ENCODE results near the gene ARMC10. TPM values are rescaled to one million over a fixed set of nuclear protein-coding genes. Genes with fewer than 3 reads are reported as not detected.
"Not testable (repeated sequence)": the region's sequence is repeated elsewhere in the genome, so short reads cannot be mapped to it uniquely, and the experiment has no call there.

ARMC10 gene
- total RNA-seq (2014; rRNA removed; shearing (Covaris generic)) = 49.2 and 52.6 TPM in 2 replicates

- peak; percentile 89 for DNase-seq (ENCODE audit: low read depth)
Measured at GRCh38 chr7:103074519-103075336, at the start of gene ARMC10, which contains the start of gene FBXL13. TSS of gene ARMC10 (plus strand) at chr7:103075140. CDS start at chr7:103075273, 133 bp downstream. TSS of gene FBXL13 (minus strand) at chr7:103074796.

GRCh38 chr7:103025341-103025740 is 49.6 kb upstream of the ARMC10 start:
- no peak for DNase-seq (ENCODE audit: low read depth)

- DNase-seq (ENCODE audit: low read depth) = no peak
Measured at GRCh38 chr7:103031024-103031423, 43.9 kb upstream of the ARMC10 start.

- no peak for DNase-seq (ENCODE audit: low read depth)
Measured at GRCh38 chr7:103031781-103032180, 43.2 kb upstream of the ARMC10 start.

DNA sequence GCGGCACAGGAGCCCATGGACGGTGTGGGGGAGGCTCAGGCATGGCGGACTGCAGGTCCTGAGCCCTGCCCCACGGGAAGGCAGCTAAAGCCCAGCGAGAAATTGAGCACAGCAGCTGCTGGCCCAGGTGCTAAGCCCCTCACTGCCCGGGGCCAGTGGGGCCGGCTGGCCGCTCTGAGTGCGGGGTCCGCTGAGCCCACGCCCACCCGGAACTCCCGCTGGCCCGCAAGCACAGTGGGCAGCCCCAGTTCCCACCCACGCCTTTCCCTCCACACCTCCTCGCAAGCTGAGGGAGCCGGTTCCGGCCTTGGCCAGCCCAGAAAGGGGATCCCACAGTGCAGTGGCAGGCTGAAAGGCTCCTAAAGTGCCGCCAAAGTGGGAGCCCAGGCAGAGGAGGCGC is 40.6 kb upstream of the ARMC10 start:
- DNase-seq (ENCODE audit: low read depth) = not testable (repeated sequence)

- no peak for DNase-seq (ENCODE audit: low read depth)
Measured at GRCh38 chr7:103037476-103037822, 37.5 kb upstream of the ARMC10 start.

DNA sequence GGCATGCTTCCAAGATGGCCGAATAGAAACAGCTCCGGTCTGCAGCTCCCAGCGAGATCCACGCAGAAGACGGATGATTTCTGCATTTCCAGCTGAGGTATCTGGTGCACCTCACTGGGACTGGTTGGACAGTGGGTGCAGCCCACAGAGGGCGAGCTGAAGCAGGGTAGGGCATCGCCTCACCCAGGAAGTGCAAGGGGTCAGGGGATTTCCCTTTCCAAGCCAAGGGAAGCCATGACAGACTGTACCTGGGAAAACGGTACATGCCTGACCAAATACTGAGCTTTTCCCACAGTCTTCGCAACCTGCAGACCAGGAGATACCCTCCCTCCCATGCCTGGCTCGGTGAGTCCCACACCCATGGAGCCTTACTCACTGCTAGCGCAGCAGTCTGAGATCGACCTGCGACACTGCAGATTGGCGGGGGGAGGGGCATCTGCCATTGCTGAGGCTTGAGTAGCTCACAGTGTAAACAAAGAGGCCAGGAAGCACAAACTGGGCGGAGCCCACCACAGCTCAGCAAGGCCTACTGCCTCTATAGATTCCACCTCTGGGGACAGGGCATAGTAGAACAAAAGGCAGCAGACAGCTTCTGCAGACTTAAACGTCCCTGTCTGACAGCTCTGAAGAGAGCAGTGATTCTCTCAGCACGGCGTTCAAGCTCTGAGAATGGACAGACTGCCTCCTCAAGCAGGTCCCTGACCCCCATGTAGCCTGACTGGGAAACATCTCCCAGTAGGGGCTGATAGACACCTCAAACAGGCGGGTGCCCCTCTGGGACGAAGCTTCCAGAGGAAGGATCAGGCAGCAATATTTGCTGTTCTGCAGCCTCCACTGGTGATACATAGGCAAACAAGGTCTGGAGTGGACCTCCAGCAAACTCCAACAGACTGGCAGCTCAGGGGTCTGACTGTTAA is 36.9 kb upstream of the ARMC10 start:
- not testable (repeated sequence) for DNase-seq (ENCODE audit: low read depth)

DNA sequence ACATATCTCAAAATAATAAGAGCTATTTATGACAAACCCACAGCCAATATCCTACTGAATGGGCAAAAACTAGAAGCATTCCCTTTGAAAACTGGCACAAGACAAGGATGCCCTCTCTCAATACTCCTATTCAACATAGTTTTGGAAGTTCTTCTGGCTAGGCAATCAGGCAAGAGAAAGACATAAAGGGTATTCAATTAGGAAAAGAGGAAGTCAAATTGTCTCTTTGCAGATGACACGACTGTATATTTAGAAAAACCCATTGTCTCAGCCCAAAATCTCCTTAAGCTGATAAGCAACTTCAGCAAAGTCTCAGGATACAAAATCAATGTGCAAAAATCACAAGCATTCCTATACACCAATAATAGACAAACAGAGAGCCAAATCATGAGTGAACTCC is 33.1 kb upstream of the ARMC10 start:
- not testable (repeated sequence) for DNase-seq (ENCODE audit: low read depth)

GRCh38 chr7:103048833-103049232 is 26.1 kb upstream of the ARMC10 start:
- DNase-seq (ENCODE audit: low read depth) = peak; percentile 28

- no peak for DNase-seq (ENCODE audit: low read depth)
Measured at GRCh38 chr7:103051519-103051918, 23.4 kb upstream of the ARMC10 start.

- DNase-seq (ENCODE audit: low read depth) = not testable (repeated sequence)
Measured at GRCh38 chr7:103056006-103056405, 18.9 kb upstream of the ARMC10 start.

DNA sequence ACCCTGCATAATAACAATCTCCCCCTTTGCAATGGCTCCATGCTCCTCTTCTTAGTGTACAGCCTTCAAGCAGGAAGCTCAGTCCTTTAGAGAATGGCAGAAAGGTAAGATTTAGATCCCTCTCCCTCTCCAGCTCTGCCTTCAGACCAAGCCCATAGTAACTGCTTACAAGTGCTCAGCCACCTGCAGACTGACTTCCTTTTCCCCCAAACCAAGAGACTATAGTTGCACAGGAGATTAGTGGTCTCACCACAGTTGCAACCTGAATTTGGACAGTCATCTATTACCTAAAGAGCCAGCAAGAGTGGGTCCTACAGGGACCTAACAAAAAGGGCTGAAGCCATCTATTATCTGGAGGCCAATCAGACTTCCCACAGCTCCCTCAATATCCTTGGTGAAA is 16.8 kb upstream of the ARMC10 start:
- no peak for DNase-seq (ENCODE audit: low read depth)

GRCh38 chr7:103059471-103059870 is 15.5 kb upstream of the ARMC10 start:
- DNase-seq (ENCODE audit: low read depth) = no peak

DNA sequence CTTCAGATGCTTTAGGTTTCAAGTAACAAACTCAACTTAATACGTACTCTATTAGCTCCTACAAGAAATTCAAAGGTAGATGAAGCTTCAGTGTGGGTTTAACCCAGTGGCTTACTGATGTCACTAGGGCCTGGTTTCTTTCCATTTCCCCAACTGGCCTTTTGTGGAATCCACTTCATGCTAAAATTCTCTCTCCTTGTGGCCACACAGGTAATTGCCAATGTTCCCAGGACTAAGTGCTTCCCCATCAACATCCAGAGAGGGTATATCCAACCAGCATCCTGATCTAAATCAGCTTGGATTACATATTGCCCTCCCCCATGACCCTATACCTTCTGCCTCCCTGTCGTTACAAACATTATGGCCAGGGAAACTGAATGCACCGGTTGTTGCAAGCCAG is 11.0 kb upstream of the ARMC10 start:
- no peak for DNase-seq (ENCODE audit: low read depth)

GRCh38 chr7:103065667-103066066 is 9.3 kb upstream of the ARMC10 start:
- peak; percentile 65 for DNase-seq (ENCODE audit: low read depth)

DNA sequence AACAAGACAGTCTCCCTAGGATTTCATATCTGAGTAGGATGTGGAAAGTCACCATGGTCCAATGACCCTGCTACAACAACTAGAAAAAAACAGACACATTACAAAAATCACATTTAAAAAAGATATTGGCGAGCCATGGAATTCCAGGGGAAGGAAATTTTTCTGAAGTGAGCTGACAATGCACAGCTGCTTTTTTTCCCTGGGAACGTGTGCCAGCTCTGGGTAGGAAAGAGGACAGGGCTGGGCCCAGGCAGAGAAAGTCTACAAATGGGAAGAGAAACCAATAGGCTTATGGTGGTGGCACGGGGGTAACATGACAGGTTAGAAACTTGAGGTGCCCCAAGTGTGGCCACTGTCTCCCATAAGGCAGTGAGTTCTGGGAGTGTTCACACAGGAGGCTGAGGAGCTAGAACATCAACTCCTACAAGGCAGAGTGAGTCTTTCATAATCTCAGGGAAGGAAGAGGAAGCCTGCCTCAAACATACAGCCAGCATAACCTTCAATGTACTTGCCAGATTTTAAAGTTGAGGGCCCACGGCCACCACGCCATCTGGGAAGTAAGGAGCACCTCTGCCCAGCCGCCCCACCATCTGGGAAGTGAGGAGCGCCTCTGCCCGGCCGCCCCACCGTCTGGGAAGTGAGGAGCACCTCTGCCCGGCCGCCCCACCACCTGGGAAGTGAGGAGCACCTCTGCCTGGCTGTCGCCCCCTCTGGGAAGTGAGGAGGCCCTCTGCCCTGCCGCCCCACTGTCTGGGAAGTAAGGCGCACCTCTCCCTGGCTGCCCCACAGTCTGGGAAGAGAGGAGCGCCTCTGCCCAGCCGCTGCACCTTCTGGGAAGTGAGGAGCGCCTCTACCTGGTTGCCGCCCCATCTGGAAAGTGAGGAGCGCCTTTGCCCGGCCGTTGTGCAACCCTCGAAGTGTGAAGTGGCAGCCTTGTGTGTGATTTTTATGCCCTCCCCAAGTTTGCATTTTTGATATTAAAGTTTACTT is 6.2 kb upstream of the ARMC10 start:
- DNase-seq (ENCODE audit: low read depth) = no peak

DNA sequence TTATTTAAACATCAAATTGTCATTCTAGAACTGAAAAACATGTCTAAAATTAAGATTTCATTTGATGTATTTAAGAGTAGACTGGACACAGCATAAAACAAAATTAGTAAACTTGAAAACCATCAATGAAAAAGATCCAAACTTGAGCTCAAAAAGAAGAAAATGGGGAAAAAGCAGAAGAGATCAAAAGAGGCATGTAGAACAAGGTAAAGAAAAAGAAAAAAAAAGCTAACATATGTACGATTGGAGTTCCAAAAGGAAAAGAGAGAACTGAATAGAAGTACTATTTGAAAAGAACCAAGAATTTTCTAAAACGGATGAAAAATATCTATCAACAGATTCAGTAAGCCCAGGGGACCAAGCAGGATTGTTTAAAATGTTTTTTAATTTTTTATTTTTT is 3.9 kb upstream of the ARMC10 start:
- DNase-seq (ENCODE audit: low read depth) = no peak

- DNase-seq (ENCODE audit: low read depth) = no peak
Measured at GRCh38 chr7:103073989-103074518, 886 bp upstream of the ARMC10 start.

- DNase-seq (ENCODE audit: low read depth) = peak; percentile 42
Measured at GRCh38 chr7:103075337-103075918, 488 bp downstream of the ARMC10 start.

GRCh38 chr7:103076764-103077163 is 1.8 kb downstream of the ARMC10 start:
- no peak for DNase-seq (ENCODE audit: low read depth)

DNA sequence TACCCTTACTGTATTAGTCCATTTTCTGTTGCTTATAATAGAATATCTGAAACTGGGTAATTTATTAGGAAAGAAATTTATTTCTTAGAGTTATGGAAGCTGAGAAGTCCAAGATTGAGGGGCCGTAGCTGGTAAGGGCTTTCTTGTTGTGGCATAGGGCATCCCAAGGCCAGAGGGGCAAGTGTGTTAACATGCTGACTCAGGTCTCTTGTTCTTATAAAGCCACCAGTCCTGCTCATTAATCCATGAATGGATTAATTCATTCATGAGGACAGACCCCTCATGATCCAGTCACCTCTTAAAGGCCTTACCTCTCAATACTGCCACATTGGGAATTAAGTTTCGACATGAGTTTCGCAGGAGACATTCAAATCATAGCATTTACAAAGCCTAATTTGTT is 2.4 kb downstream of the ARMC10 start:
- DNase-seq (ENCODE audit: low read depth) = no peak
